H1 (cell line): ENCODE measurements around the gene LYRM7. TPM values are rescaled to one million over a fixed set of nuclear protein-coding genes. Genes with fewer than 3 reads are reported as not detected.

Experiments
- TAF7 ChIP-seq: optimal IDR thresholded peaks from 2 replicates; pipeline ENCODE3; 2011; ENCODE audit warnings: low read depth, mild to moderate bottlenecking, inconsistent platforms, low read length, moderate library complexity, borderline replicate concordance
- polyA plus RNA-seq, 7 experiments: library from polyadenylated mRNA; depleted of rRNA in 3 of 7; stranded (reverse) in 5 of 7; unstranded in 2 of 7; fragments of >200 nt in 5 of 7; fragments of 200-250 nt in 2 of 7; gene quantifications; 1 replicate in 5 of 7; 2 replicates in 1 of 7; 4 replicates in 1 of 7; pipeline versions ENCODE4 v1.2.1 to v1.2.3, GENCODE V29; 2011 to 2013; ENCODE audit warnings: missing spikeins in 2 of 7, mixed read lengths in 2 of 7
- total RNA-seq: library from RNA; stranded (reverse); fragmentation: NEBNext Ultra II Directional; extraction: Animal tissue kit (Norgen Biotek cat#: 25700); gene quantifications from 2 replicates; pipeline ENCODE4 v1.2.1, GENCODE V29; 2021

The LYRM7 gene
- total and polyA plus RNA-seq, 2 of the 8 experiments (the other 6 are each of a cell fraction or from before 2014, with no cell fraction given) = 1.9 to 12.6 TPM

DNA sequence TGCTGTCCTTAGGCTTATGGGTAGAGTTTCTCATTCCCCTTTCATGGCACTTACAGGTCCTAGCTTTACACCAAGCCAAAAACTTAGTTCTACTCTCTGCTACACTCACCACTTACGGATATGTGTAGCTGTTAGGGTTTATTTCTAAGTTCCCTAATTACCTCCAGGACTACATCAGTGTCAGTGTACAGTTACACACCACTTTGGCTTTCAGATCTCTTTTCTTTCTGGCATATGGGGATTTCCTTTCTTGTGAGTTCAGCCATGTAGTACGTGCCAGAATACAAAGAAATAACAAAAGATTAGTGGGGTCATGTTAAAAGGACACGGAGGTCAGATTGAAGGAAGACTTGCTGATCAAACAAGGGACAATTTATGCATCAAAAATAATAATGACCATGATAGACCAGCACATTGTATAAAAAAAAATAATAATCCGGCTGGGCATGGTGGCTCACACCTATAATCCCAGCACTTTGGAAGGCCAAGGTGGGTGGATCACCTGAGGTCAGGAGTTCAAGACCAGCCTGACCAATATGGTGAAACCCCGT, 41.8 kb downstream of the LYRM7 start (continued):
- TF ChIP-seq TAF7 = no peak
